ENCODE measurements around the gene GUCY1A2.

GUCY1A2 gene

GRCh38 chr11:107041088-107041444 is 22.8 kb upstream of the GUCY1A2 start:
- TF ChIP-seq, protein P1, sequence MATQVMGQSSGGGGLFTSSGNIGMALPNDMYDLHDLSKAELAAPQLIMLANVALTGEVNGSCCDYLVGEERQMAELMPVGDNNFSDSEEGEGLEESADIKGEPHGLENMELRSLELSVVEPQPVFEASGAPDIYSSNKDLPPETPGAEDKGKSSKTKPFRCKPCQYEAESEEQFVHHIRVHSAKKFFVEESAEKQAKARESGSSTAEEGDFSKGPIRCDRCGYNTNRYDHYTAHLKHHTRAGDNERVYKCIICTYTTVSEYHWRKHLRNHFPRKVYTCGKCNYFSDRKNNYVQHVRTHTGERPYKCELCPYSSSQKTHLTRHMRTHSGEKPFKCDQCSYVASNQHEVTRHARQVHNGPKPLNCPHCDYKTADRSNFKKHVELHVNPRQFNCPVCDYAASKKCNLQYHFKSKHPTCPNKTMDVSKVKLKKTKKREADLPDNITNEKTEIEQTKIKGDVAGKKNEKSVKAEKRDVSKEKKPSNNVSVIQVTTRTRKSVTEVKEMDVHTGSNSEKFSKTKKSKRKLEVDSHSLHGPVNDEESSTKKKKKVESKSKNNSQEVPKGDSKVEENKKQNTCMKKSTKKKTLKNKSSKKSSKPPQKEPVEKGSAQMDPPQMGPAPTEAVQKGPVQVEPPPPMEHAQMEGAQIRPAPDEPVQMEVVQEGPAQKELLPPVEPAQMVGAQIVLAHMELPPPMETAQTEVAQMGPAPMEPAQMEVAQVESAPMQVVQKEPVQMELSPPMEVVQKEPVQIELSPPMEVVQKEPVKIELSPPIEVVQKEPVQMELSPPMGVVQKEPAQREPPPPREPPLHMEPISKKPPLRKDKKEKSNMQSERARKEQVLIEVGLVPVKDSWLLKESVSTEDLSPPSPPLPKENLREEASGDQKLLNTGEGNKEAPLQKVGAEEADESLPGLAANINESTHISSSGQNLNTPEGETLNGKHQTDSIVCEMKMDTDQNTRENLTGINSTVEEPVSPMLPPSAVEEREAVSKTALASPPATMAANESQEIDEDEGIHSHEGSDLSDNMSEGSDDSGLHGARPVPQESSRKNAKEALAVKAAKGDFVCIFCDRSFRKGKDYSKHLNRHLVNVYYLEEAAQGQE (IDR thresholded peaks at IDR 0.05; ENCODE audit: low read depth), result no peak
- no peak for TF ChIP-seq TAF1 (IDR thresholded peaks at IDR 0.05; ENCODE audit: low read depth)
- no peak for TF ChIP-seq YY1 (IDR thresholded peaks at IDR 0.05; ENCODE audit: low read depth)
- no peak for TF ChIP-seq CEBPB (IDR thresholded peaks at IDR 0.05)
- no peak for TF ChIP-seq TCF12 (IDR thresholded peaks at IDR 0.05; ENCODE audit: low read depth)
- TF ChIP-seq RAD21 (IDR thresholded peaks at IDR 0.05; ENCODE audit: low read depth), result no peak
- no peak for TF ChIP-seq EGR1 (IDR thresholded peaks at IDR 0.05)

- TF ChIP-seq TAF1 (IDR thresholded peaks at IDR 0.05; ENCODE audit: low read depth) (no peak), NFIC (IDR thresholded peaks at IDR 0.05) (no peak), YY1 (IDR thresholded peaks at IDR 0.05; ENCODE audit: low read depth) (no peak), EP300 (IDR thresholded peaks at IDR 0.05; ENCODE audit: borderline replicate concordance) (no peak), FOXM1 (IDR thresholded peaks at IDR 0.05; ENCODE audit: borderline replicate concordance, low read depth) (no peak), CEBPB (IDR thresholded peaks at IDR 0.05) (no peak), TEAD4 (IDR thresholded peaks at IDR 0.05) (no peak), ZBTB7A (IDR thresholded peaks at IDR 0.05; ENCODE audit: low read depth) (no peak), EGR1 (IDR thresholded peaks at IDR 0.05) (no peak), RAD21 (IDR thresholded peaks at IDR 0.05; ENCODE audit: low read depth) (no peak)
- TF ChIP-seq, protein P2, sequence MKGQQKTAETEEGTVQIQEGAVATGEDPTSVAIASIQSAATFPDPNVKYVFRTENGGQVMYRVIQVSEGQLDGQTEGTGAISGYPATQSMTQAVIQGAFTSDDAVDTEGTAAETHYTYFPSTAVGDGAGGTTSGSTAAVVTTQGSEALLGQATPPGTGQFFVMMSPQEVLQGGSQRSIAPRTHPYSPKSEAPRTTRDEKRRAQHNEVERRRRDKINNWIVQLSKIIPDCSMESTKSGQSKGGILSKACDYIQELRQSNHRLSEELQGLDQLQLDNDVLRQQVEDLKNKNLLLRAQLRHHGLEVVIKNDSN (IDR thresholded peaks at IDR 0.05), result no peak
Observed at GRCh38 chr11:107040433-107041087, 22.3 kb upstream of the GUCY1A2 start.

DNA sequence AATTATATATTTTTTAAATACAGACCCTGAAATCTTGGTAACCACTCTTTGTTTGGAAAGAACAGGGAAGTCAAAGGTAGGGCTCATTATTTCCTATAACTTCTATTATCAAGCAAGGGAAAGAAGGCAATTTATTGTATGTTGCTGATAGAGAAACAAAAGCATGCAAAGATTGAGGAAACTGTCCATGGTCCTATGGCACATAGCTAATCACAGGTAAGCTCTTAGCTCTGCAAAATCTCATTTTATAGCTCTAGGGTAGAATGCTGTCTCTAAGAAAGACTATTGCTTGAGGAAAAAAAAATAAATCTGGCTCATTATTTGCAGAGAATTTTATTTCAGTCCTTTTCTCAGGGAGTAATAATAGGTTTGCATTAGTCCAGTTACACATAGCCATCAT is 7.4 kb upstream of the GUCY1A2 start:
- no peak for TF ChIP-seq RAD21 (IDR thresholded peaks at IDR 0.05; ENCODE audit: low read depth)
- no peak for TF ChIP-seq YY1 (IDR thresholded peaks at IDR 0.05; ENCODE audit: low read depth)
- TF ChIP-seq, protein P1 (IDR thresholded peaks at IDR 0.05; ENCODE audit: low read depth), result peak; percentile 64; the same call in 1 of the 2 replicates
- no peak for TF ChIP-seq EP300 (IDR thresholded peaks at IDR 0.05; ENCODE audit: borderline replicate concordance)

GRCh38 chr11:107020594-107020993 is 2.3 kb upstream of the GUCY1A2 start:
- TF ChIP-seq, protein P3, sequence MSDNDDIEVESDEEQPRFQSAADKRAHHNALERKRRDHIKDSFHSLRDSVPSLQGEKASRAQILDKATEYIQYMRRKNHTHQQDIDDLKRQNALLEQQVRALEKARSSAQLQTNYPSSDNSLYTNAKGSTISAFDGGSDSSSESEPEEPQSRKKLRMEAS (IDR thresholded peaks at IDR 0.05), result no peak
- no peak for TF ChIP-seq CEBPB (IDR thresholded peaks at IDR 0.05)
- no peak for TF ChIP-seq YY1 (IDR thresholded peaks at IDR 0.05; ENCODE audit: low read depth)
- TF ChIP-seq RAD21 (IDR thresholded peaks at IDR 0.05; ENCODE audit: low read depth), result no peak

DNA sequence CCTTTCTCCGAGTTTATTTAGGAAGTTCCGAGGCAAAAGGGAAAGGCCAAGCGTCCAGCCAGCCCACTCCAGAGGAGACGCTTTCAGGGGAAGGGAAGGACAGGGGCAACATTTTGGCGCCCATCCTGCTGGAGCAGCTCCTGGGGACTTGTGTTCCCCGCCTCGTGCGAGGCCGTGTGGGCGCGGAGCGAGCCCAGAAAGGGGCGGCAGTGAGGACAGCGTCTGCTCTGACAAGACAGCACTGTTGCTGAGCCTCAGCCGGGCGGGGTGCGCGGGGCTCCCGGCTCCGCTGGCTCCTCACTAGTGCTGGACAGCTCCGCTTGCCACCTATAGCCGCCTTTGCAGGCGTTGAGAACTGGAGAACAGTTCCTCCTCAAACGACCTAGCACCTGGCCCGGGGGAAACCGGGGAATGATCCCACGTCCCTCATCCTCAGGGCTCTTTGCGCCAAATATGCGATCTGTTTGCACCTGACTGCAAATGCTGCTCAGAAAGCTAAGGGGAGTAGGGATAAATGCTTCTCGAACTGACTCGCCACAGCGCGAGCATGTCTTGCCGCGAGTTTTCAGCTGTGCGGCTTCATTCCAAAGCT is 722 bp upstream of the GUCY1A2 start:
- TF ChIP-seq, protein P1 (IDR thresholded peaks at IDR 0.05; ENCODE audit: low read depth), result peak; percentile 93
- no peak for TF ChIP-seq FOXM1 (IDR thresholded peaks at IDR 0.05; ENCODE audit: borderline replicate concordance, low read depth)
- peak; percentile 10; the same call in 1 of the 2 replicates for TF ChIP-seq EP300 (IDR thresholded peaks at IDR 0.05; ENCODE audit: borderline replicate concordance)
- no peak for TF ChIP-seq YY1 (IDR thresholded peaks at IDR 0.05; ENCODE audit: low read depth)
- TF ChIP-seq, protein P3 (IDR thresholded peaks at IDR 0.05), result peak; percentile 51

Measured in Ishikawa (cell line).